Stomach (tissue), 9 donors: Measurements from ENCODE around the gene JAG1. TPM values are rescaled to one million over a fixed set of nuclear protein-coding genes. Genes with fewer than 3 reads are reported as not detected.

ENCODE experiments used
- DNase-seq, 2 donors: peaks; one replicate each; pipeline versions ENCODE4 v3.0.0 to v3.0.0-alpha.2; 2013 to 2019
- H3K27ac ChIP-seq, 5 donors: fragments of 200-600 bp in 4 of 5; sonication (generic) in 4 of 5; one replicate each; pipeline ENCODE4 v1.5.1; 2013 to 2019; ENCODE audit warnings: mild to moderate bottlenecking in 1 of 5, moderate library complexity in 1 of 5
- H3K27me3 ChIP-seq, 3 donors: fragments of 200-600 bp; sonication (generic); one replicate each; pipeline ENCODE4 v1.5.1; 2017 to 2019; ENCODE audit warnings: mixed run types in 1 of 3
- H3K36me3 ChIP-seq, 4 donors: fragments of 200-600 bp; sonication (generic); 1 replicate in 3 of 4; 2 replicates in 1 of 4; pipeline ENCODE4 v1.5.1; 2016 to 2019
- H3K4me1 ChIP-seq, 4 donors: fragments of 200-600 bp; sonication (generic); one replicate each; pipeline ENCODE4 v1.5.1; 2016 to 2019
- H3K4me3 ChIP-seq, 4 donors: fragments of 200-600 bp; sonication (generic) in 3 of 4; one replicate each; pipeline ENCODE4 v1.5.1; 2016 to 2019; ENCODE audit warnings: mild to moderate bottlenecking in 1 of 4
- H3K9me3 ChIP-seq, 4 donors: fragments of 200-600 bp; sonication (generic); one replicate each; pipeline ENCODE4 v1.5.1; 2016 to 2019
- EP300 ChIP-seq: sonication (generic); formaldehyde crosslinking; IDR thresholded peaks from one replicate; pipeline ENCODE4 v1.6.1; 2017; ENCODE audit warnings: antibody characterized with exemption
- POLR2A ChIP-seq, 4 donors: fragments of 450-650 bp; IDR thresholded peaks; one replicate each; pipeline ENCODE4 v1.6.1; 2016; ENCODE audit warnings: antibody characterized with exemption in 4 of 4, control low read depth in 2 of 4, mild to moderate bottlenecking in 1 of 4, moderate library complexity in 1 of 4
- POLR2AphosphoS5 ChIP-seq, 3 donors: sonication (generic); formaldehyde crosslinking; IDR thresholded peaks; one replicate each; pipeline ENCODE4 v1.6.1; 2016; ENCODE audit warnings: antibody characterized with exemption in 3 of 3
- WGBS, 5 donors: extraction: QIAGEN DNeasy Blood & Tissue Kit in 3 of 5; methylation state at CpG; one replicate each; pipeline versions ENCODE4 v1.1.5 to v1.1.7; 2013 to 2018; 5-methylcytosine and 5-hydroxymethylcytosine counted together
- intact Hi-C: fragments of 100-400 bp; cut with DNase I; formaldehyde crosslinking; loops from one replicate; pipeline ENCODE4 v1.15.1; 2023; ENCODE audit warnings: low total_unique reads
- polyA plus RNA-seq, 3 donors: library from polyadenylated mRNA; stranded (reverse); fragments of 200-250 nt; gene quantifications; one replicate each; pipeline ENCODE4 v1.2.3, GENCODE V29; 2013
- total RNA-seq, 5 donors: library from RNA; depleted of rRNA; stranded (reverse); fragments of >200 nt; gene quantifications; one replicate each; pipeline versions ENCODE4 v1.1.0 to v1.2.3, GENCODE V29; 2014 to 2016
- TF ChIP-seq, protein P1 (sequence below), 7 experiments: fragments of 450-650 bp in 4 of 7; fragments of 200-600 bp in 3 of 7; sonication (generic) in 3 of 7; IDR thresholded peaks; one replicate each; pipeline ENCODE4 v1.5.1; 2016 to 2019; ENCODE audit warnings: antibody characterized with exemption in 7 of 7, control low read depth in 2 of 7, mild to moderate bottlenecking in 1 of 7
- donor health status: healthy with polysubstance abuse.
- donor health status: Bipolar disorder and iron deficiency.
- donor health status: healthy.

The JAG1 gene
- total and polyA plus RNA-seq, 8 donors = 5.2 to 133 (median 62.2) TPM

GRCh38 chr20:10633718-10634117 lies 40.1 kb downstream of the JAG1 start:
- intact Hi-C loops = no loop called here
- DNase-seq = no peak
- H3K27me3 ChIP-seq = no peaks in the 10 kb centered on the region
- peaks cover 31 to 40% (median 34%) of the 10 kb centered on the region in 4 donors for H3K4me1 ChIP-seq
- no peak overlapping the region for H3K4me3 ChIP-seq
- TF ChIP-seq POLR2AphosphoS5 (IDR thresholded peaks at IDR 0.05) (no peak), EP300 (no peak), POLR2A (IDR thresholded peaks at IDR 0.05) (no peak)
- TF ChIP-seq, protein P1, sequence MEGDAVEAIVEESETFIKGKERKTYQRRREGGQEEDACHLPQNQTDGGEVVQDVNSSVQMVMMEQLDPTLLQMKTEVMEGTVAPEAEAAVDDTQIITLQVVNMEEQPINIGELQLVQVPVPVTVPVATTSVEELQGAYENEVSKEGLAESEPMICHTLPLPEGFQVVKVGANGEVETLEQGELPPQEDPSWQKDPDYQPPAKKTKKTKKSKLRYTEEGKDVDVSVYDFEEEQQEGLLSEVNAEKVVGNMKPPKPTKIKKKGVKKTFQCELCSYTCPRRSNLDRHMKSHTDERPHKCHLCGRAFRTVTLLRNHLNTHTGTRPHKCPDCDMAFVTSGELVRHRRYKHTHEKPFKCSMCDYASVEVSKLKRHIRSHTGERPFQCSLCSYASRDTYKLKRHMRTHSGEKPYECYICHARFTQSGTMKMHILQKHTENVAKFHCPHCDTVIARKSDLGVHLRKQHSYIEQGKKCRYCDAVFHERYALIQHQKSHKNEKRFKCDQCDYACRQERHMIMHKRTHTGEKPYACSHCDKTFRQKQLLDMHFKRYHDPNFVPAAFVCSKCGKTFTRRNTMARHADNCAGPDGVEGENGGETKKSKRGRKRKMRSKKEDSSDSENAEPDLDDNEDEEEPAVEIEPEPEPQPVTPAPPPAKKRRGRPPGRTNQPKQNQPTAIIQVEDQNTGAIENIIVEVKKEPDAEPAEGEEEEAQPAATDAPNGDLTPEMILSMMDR (IDR thresholded peaks at IDR 0.05) = no peak
- peaks cover 0 to 12% (median under 1%) of the 10 kb centered on the region in 4 donors for H3K36me3 ChIP-seq
- H3K9me3 ChIP-seq = no peaks in the 10 kb centered on the region
- 83 to 94% (median 86%) methylated on average over 5 of the region's 5 CpGs for WGBS, 5 donors
- H3K27ac ChIP-seq = no peak overlapping the region

- Histone ChIP-seq H3K36me3 (peaks cover 0 to 4% (median 0%) of the 10 kb centered on the region in 4 donors), H3K27me3 (no peaks in the 10 kb centered on the region), H3K9me3 (no peaks in the 10 kb centered on the region), H3K4me1 (peaks cover 27 to 34% (median 30%) of the 10 kb centered on the region in 4 donors), H3K27ac (no peak overlapping the region), H3K4me3 (no peak overlapping the region)
- 78 to 90% (median 87%) methylated on average over 13 of the region's 13 CpGs for WGBS, 5 donors
- no peak for DNase-seq
- intact Hi-C loops = no loop called here
- TF ChIP-seq, protein P1 (IDR thresholded peaks at IDR 0.05) = no peak
- TF ChIP-seq POLR2AphosphoS5 (IDR thresholded peaks at IDR 0.05) = no peak
- no peak for TF ChIP-seq EP300
- no peak for TF ChIP-seq POLR2A (IDR thresholded peaks at IDR 0.05)
Measured at GRCh38 chr20:10632721-10633509, 40.9 kb downstream of the JAG1 start.

- H3K36me3 ChIP-seq = no peaks in the 10 kb centered on the region
- H3K9me3 ChIP-seq = no peaks in the 10 kb centered on the region
- no peak overlapping the region for H3K27ac ChIP-seq
- intact Hi-C loops = no loop called here
- DNase-seq = no peak
- peaks cover 10 to 17% (median 12%) of the 10 kb centered on the region in 4 donors for H3K4me1 ChIP-seq
- TF ChIP-seq EP300 = no peak
- no peak for TF ChIP-seq POLR2AphosphoS5 (IDR thresholded peaks at IDR 0.05)
- TF ChIP-seq, protein P1 (IDR thresholded peaks at IDR 0.05) = no peak
- TF ChIP-seq POLR2A (IDR thresholded peaks at IDR 0.05) = no peak
- H3K27me3 ChIP-seq = no peaks in the 10 kb centered on the region
- 90 to 96% (median 91%) methylated on average over 4 of the region's 4 CpGs for WGBS, 5 donors
- no peak overlapping the region for H3K4me3 ChIP-seq
Measured at GRCh38 chr20:10631126-10631525, 42.7 kb downstream of the JAG1 start.

DNA sequence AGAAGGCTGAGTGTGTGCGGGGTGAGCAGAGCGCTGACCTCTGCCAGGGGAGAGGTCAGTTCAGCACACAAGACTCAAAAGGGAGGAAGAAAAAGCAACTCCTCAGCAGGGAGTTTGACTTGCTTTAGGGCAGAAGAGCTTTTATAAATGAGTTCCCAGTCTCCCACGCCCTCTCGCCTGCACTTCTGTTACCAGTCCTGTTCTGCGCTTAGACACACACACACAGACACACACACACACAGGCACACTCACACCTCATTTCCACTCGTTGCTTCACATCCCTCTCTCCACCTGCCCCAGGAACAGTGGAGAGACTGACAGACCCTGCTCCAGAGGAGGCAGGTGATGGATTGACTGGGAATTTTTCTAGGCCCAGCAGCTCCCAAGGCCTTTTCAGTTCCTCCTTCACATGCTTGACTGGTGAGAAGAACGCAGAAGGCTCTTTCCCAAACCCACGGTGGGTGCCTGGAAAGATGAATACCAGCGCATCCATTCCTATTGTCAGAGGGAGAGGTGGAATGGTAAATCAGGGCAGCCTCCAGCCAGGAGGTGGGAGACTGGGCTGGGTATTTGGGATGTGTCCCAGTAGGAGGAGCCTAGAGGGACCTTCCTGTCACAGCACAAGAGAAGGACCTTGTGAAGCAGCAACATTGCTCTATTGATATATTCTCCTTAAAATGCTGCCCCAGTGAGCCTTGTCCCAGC lies 43.7 kb downstream of the JAG1 start:
- intact Hi-C loops = no loop called here
- H3K27ac ChIP-seq = peak overlapping the region in 1 of 5 donors; percentile 10
- peaks cover 0 to 8% (median 3%) of the 10 kb centered on the region in 4 donors for H3K4me1 ChIP-seq
- DNase-seq = no peak
- TF ChIP-seq POLR2AphosphoS5 (IDR thresholded peaks at IDR 0.05) (no peak), POLR2A (IDR thresholded peaks at IDR 0.05) (no peak), EP300 (no peak)
- TF ChIP-seq, protein P1 (IDR thresholded peaks at IDR 0.05) = no peak
- H3K36me3 ChIP-seq = no peaks in the 10 kb centered on the region
- H3K9me3 ChIP-seq = no peaks in the 10 kb centered on the region
- 86 to 93% (median 91%) methylated on average over 9 of the region's 9 CpGs for WGBS, 5 donors
- no peaks in the 10 kb centered on the region for H3K27me3 ChIP-seq
- H3K4me3 ChIP-seq = no peak overlapping the region
